ENCODE measurements around the gene ADAMTS19.

ADAMTS19 gene

GRCh38 chr5:129459777-129460671 lies at the start of gene ADAMTS19:
ADAMTS19 (plus strand) TSS chr5:129460298; CDS start chr5:129460392, 94 bp downstream.
- peak; percentile 31 for DNase-seq (ENCODE audit: extremely low spot score)
- POLR2A ChIA-PET: no interaction called here
- CTCF ChIA-PET: interaction anchor here (1.1 to 2.0 kb wide), 2 partner anchors 16 to 308 kb away, joined by 3 to 4 read pairs; no protein-coding TSS in a partner anchor
- TF ChIP-seq, protein P1, sequence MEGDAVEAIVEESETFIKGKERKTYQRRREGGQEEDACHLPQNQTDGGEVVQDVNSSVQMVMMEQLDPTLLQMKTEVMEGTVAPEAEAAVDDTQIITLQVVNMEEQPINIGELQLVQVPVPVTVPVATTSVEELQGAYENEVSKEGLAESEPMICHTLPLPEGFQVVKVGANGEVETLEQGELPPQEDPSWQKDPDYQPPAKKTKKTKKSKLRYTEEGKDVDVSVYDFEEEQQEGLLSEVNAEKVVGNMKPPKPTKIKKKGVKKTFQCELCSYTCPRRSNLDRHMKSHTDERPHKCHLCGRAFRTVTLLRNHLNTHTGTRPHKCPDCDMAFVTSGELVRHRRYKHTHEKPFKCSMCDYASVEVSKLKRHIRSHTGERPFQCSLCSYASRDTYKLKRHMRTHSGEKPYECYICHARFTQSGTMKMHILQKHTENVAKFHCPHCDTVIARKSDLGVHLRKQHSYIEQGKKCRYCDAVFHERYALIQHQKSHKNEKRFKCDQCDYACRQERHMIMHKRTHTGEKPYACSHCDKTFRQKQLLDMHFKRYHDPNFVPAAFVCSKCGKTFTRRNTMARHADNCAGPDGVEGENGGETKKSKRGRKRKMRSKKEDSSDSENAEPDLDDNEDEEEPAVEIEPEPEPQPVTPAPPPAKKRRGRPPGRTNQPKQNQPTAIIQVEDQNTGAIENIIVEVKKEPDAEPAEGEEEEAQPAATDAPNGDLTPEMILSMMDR (IDR thresholded peaks at IDR 0.05; ENCODE audit: control extremely low read depth, extremely low read depth, low read depth, missing control alignments): no peak

DNA sequence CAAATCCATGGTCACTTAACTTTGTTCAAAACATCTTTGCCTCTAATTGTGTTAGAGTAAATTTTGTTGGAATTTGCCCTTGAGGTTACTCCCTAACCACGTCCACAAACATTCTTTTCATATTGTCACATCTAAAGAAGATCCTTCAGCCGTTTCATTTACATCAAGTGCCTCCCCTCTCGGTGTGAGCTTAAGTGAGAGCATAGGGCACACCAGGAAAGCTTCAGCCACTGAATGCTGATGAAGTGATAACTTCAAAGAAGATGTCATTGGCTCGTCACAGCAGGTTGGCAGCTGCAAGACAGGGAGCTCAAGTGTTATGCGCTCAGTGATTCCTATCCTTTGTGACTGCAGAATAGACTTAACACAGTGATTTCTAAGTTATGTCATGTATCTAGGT lies 49.6 kb upstream of the ADAMTS19 start:
- TF ChIP-seq, protein P1 (IDR thresholded peaks at IDR 0.05; ENCODE audit: control extremely low read depth, extremely low read depth, low read depth, missing control alignments): no peak
- ChIA-PET CTCF (no interaction called here), POLR2A (no interaction called here)
- DNase-seq (ENCODE audit: extremely low spot score): no peak

DNA sequence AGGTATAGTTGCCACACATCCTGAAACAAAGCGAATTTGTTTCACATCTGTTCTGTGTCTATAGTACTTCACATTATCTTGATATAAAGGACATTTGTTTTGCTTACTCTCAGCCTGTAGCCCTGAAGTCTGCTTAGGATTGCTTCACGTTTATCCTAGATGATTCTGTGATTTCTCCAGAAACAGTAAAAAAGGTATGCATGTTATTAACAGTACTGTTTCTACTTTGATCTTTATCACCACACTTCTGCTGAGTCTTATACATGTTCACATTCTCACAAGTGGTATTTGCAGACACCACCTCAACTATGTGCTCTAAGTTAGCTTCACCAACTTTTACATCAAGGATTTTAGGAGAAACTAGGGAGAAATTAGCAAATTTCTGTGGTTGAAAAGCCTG lies 47.4 kb upstream of the ADAMTS19 start:
- DNase-seq (ENCODE audit: extremely low spot score): no peak
- ChIA-PET POLR2A (no interaction called here), CTCF (interaction anchor here (1.7 kb wide), 1 partner anchor 10 kb away, joined by 4 read pairs; no protein-coding TSS in a partner anchor)
- TF ChIP-seq, protein P1 (IDR thresholded peaks at IDR 0.05; ENCODE audit: control extremely low read depth, extremely low read depth, low read depth, missing control alignments): no peak

GRCh38 chr5:129413570-129413969 lies 46.5 kb upstream of the ADAMTS19 start:
- TF ChIP-seq, protein P1 (IDR thresholded peaks at IDR 0.05; ENCODE audit: control extremely low read depth, extremely low read depth, low read depth, missing control alignments): no peak

GRCh38 chr5:129419292-129419691 lies 40.8 kb upstream of the ADAMTS19 start:
- no peak for DNase-seq (ENCODE audit: extremely low spot score)
- ChIA-PET CTCF (no interaction called here), POLR2A (no interaction called here)
- TF ChIP-seq, protein P1 (IDR thresholded peaks at IDR 0.05; ENCODE audit: control extremely low read depth, extremely low read depth, low read depth, missing control alignments): no peak

More at GRCh38 chr5:129413570-129413969, 46.5 kb upstream of the ADAMTS19 start:
- no peak for DNase-seq (ENCODE audit: extremely low spot score)
- CTCF ChIA-PET: interaction anchor here (0.9 to 1.7 kb wide), 2 partner anchors 9 to 11 kb away, joined by 3 to 4 read pairs; no protein-coding TSS in a partner anchor
- POLR2A ChIA-PET: no interaction called here

- ChIA-PET CTCF (interaction anchor here (1.1 kb wide), 1 partner anchor 19 kb away, joined by 3 read pairs; no protein-coding TSS in a partner anchor), POLR2A (no interaction called here)
- no peak for DNase-seq (ENCODE audit: extremely low spot score)
- TF ChIP-seq, protein P1 (IDR thresholded peaks at IDR 0.05; ENCODE audit: control extremely low read depth, extremely low read depth, low read depth, missing control alignments): no peak
These were observed 35.1 kb upstream of the ADAMTS19 start for GRCh38 chr5:129425031-129425430.

All from GM10248 (cell line).